ENCODE data around the gene TMEM150A.
A peak's percentile ranks its signal among the peaks of the same experiment; 100 is the strongest.
"Not testable (repeated sequence)": the region's sequence is repeated elsewhere in the genome, so short reads cannot be mapped to it uniquely, and the experiment has no call there.

TMEM150A gene

DNA sequence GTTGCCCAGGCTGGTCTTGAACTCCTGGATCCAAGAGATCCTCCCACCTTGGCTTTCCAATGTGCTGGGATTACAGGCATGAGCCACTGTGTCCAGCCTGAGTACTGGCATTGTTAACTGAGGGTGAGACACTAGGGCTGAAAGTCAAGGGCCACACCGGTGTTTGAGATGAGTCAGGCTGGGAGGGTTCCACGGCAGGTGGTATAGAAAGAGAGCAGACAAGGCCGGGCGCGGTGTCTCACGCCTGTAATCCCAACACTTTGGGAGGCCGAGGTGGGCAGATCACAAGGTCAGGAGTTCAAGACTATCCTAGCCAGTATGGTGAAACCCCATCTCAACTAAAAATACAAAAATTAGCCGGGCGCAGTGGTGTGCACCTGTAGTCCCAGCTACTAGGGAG, 10.2 kb downstream of the TMEM150A start:
- not testable (repeated sequence) for DNase-seq

DNA sequence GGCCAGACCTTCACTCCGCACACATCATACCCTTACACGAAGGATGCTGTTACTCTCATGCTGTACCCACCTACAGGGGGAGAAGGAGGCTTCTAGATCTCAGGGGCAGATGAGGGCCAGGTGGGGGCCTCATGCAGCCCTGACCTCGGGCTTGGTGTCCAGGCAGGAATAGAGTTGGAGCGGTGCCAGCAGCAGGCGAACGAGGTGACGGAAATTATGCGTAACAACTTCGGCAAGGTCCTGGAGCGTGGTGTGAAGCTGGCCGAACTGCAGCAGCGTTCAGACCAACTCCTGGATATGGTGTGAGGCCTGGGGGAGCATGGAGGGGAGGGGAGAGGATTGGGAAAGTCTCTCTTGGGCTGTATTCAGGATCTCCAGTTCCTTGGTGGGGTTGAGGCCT, 10.9 kb downstream of the TMEM150A start:
- DNase-seq = no peak

DNA sequence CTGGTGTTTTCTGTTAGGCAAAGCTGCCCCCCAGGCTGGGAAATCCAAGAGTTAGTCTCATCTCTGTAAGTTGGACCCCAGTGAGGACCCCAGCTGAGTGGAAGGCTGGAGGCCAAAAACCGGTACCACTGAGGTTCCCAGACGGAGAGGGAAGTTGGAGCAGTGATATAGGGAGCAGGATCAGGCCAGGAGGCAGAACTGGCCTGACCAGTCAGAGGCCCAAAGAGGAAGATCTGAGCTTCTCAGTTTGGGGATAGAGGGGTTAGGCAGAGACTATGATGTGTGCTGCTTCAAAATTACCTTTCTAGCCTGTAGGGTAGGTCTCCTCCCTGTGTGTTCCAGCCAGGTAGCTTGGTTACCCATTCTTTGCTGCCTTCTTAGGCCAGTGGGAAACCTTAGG, 11.5 kb downstream of the TMEM150A start:
- DNase-seq = no peak

DNA sequence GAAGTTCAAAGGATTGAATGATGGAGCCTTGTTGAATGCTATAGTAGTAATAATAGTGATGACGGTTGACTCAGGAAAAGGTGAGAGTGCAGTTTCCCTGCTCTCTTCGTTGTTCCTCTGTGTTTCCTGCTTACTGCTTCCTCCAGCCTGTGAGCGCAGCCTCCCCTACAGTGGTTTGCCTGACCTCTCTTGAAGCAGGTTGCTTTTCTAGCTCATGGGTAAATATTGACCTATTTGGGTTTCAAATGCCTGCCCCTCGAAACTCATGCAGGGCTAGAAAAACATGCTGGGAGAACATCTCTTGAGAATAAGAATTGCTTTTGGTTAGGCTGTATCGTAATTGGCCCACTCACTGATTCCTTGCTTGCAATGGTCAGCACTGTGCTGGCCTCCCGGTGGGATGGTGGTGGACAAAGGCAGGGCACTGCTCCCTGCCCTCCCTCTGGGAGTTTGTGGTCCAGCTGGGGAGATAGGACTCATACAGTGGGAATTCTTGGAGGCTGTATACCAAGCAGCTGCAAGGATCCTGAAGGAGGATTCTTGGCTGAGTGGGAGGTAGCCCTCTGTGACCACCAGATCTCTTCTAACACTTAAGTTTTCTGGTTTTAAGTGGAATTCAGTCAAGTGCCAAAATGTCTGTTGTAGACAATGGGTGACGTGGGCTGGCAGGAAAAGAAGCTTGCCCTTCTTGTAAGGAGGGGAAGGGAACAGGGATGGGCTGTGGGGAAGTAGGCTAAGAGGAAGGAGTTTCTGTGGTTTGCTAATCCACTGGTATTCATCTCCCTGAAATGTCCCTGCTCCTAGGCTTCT, 12.3 kb downstream of the TMEM150A start:
- no peak for DNase-seq

DNA sequence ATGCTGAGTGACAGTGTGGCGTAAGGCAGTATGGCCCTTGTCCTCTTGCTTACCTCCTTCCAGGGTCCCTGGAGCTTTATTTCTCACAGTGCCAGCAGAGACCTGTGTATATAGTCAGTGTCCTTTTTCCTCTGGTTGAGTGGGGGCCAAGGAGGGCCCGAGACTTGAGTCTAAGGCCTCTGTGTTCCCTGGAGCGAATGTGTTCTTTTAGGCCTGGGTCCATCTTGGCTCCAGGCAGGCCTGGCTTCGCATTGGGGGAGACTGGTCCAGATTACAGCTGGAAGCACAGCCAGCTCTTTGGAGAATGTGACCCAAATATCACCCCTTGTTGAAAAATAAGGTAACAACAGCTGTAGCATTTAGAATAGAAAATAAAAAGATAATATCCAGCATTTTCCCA, 13.3 kb downstream of the TMEM150A start:
- DNase-seq = no peak

DNA sequence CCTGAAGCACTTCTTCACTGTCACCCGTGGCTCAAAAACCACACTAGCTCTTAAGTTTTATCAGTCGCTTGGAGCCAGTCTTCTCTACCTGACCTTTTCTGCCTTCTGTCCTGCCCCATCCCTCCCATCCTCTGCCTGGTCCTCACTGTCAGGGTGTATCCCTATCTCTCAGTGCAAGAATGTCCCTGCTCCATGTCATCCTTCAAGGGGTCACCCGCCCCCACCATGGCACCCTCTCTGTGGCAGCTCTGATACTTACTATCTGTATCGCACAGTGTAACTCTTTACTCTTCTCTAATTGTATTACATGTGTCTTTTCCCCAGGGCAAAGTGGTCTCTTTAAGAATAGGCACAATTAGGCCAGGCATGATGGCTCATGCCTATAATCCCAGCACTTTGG, 13.9 kb downstream of the TMEM150A start:
- DNase-seq = no peak

DNA sequence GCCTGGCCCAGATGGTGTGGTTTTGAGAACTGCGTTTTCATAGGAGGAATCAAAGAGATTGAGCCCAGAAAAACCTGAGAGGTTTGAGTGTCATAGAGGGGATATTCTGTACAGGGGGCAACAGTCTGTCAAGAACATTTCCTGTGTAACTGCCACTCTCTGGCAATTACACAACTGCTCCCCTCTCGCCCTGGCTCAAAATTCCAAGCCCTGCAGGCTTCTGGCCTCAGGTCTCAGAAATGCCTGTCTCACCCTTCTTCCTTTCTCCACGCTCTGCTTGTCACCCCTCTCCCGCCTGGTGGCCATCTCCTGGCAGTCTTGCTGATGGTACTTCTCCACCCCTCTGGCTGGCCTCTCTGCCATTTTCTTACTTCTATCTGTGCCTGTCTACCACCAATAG, 14.3 kb downstream of the TMEM150A start:
- no peak for DNase-seq

DNA sequence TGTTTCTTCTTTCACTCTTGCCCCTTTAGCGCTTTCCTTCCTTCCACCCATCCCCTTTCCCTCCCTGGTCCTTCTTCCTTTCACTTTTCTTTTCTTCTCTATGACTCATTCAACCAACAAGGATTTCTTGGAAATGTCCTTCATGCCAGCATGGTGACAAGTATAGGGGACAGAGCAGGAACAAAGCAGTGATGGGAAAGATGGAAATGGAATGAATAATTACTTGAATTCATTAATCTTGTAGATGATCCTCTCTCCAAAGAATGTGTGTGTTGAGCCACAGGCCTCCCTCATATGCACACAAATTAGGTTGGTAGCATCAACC, 16.8 kb downstream of the TMEM150A start:
- no peak for DNase-seq

DNA sequence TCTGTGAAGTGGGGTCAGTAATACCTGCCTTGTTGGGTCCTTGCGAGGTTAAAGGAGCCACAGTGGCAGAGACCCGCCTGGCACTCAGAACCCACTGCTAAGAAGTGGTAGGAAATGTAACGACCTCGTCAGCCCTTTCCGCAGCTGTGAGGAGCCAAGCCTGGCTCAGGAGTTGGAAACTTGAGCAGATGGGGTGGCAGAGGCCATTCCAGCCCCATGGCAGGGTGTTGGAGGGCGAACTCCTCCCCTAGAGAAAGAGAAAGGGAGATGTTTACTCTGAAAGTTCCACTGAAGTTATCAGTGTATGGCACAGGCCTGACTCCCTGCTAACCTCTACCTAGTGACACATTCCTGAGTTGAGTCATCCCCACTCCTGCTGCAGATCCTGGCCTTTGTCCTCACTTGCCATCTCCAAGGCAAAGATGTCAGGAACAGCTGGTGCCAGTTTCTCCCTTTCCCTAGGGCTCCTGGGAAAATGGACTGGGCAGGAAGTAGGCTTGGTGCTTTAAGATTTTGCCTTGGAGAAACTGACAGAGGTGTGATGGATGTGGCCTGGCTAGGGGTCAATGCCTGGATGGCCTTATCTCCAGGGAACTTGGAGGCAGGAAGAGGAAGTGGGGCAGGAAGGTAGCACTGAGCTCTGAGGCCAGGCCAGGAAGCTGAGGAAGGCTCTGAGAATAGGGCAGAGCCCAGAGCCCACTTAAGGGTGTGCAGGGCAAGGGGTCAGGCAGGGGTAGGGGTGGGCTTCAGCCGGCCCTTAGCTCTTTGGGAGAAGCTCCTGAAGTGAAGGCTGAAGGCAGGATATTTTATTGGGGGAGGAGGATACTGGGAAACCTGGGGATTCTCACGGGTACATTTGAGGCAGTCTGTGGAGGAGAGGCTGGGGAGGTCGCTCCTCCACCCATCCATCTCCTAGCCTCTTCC, 17.4 kb downstream of the TMEM150A start:
- DNase-seq = no peak

DNA sequence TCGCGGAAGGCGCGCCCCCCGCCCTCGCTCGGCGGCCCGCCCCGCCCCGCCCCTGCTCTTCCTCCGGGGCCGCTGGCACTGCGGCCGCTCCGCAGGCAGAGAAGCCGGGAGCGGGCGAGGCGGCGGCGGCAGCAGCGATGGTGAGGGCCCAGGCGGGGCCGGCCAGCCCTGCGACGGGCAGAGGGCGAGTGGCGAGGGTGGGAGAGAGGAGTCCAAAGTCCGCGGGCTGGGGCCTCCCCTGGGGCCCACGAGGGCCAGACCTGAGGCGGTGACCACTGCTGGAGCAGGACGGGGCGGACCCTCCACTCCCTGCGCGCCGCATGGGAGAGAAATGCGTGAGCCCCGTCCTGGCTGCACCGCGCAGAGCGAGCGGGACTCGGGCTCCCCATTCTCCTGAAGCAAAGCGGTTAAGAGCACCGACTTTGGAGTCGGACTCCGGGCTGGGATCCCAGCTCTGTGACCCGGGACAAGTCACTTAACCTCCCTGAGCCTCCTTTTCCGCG, 18.1 kb downstream of the TMEM150A start, which contains the start of gene VAMP5:
Gene VAMP5, plus strand, starts transcription at position 78 of the 503 bp plus-strand sequence. Its CDS starts 60 bp downstream, at position 138.
- peak; percentile 27 for DNase-seq

DNA sequence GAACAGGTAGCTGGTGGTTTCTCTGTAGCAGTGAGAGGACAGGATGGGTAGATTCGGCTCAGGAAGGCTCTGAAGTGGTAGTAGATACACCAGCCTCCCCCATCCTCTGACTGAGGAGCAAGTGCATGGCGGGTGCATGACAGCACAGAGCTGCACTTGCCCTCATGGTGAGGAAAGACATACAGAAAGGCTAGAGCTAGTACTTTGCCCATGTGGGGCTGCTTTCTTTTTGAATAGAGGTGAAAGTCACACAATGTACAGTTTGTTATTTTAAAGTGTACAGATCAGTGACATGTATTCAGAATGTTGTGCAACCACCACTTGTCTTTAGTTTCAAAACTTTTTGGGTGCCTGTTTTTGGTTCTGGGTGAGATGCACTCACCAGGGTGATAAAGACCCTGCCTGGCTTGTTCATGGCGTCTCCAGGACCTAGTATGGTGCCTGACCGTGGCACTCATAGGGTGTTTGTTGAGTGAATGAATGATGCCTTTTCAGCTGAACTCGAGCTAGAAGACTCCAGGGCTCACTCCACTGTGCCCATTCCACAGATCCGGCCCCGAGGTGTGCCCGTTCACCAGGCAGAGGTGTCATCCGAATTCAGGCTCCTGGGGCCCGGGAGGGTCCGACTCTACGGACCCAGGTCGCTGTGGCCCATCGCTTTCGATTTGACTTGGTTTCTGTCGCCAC, 18.7 kb downstream of the TMEM150A start:
- no peak for DNase-seq

DNA sequence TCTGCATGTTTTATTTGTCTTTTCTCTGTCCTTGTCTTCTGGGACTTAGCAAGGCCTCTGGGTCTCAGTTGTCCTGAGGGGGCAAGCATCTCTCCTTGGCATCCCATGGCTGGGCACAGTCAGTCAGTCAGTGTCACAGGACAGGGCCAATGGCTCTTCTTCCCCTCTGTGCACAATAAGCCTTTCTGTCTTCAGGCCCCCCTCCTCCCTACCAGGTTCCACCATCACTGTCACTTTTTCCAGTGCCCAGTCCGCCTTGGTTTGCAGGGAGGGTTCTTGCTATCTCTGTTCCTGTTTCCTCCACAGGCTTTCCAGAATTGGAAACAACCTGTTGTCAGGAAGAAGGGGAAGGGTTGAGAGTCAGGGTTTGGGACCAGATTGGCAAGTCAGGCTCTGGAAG, 20.0 kb downstream of the TMEM150A start:
- no peak for DNase-seq

DNA sequence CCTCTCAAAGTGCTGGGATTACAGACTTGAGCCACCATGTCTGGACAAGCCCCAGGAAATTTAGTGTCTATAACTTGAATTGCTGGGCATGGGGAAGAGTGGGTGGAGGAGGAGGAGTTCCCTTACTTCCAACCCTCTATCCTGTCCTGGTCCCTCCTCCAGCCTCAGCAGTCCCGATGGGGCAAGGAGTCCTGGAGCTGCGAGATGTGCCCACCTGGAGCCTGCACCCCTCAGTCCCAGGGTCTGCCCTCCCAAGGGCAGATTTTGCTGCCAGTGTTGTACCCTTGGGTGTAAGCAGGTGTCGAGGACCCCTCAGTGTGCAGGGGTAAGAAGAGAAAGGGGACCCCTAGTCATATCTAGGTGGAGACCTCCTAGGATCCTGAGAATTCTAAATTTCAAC, 22.3 kb downstream of the TMEM150A start:
- no peak for DNase-seq

DNA sequence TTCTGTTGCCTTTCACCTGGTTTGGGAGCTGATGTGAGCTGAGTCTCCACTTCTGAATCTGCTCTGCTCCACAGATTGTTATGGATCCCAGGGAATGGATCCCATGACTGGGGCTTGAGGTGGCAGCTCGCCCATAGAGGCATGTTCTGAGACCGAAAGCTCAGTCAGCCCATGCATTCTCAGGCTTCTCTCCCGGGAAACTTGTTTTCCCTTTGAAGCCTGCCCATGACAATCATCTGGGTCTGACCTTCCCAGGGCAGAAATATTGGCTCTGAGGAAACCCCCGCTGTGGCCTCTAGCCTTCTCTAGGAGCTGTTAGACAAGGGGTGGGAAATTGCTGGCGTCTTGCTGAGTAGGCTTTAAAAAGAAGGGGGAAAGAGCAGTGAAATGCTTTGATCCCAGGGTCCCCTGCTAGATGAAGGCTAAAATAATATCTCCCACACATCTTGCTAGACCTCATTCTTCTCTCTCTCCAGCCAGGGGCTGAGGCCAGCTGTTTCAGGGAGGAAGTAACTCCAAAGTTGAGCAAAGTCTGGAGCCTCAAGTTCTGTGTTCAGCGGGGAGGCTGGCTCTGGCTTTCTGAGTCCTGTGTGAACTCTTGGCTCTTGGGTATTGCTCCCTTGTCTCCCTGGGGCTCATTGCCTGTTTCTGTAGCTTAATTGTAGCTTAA, 23.1 kb downstream of the TMEM150A start:
- DNase-seq = no peak

DNA sequence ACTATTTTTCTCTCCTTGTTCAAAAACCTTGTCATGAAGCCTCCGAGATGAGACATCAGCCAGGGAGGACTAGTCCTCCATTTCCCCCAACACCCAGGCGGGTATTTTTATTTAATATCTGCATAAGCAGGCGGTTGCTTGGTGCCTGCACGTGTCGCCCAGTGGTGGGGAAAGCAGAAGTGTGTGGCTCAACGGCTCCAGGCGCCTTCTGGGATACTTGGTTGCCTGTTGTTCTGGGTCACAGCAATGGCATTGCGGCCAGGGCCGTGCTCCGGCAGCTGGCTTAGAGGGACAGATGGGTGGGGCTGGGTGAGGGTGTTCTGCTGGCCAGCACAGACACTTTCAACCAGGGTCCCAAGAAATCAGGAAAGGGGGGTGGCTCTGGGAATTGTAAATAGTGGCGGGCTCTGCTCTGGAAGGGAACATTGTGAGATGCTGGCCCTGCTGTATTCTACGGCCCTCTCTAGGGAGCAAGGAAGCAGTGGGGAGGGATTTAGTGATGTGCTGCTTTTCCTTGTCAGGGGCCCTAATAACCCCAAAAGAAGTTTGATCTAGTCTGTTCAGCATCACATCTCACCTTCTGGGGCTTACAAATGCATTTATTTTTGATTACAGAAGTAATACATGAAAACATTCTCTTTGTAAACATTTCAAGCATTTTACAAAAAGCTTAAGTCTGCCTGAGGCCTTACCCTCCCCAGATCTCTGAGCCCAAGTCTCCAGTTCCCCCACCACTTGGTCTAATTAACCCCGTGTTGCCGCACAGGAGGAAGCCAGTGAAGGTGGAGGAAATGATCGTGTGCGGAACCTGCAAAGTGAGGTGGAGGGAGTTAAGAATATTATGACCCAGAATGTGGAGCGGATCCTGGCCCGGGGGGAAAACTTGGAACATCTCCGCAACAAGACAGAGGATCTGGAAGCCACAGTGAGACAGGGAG, 24.0 kb downstream of the TMEM150A start:
- DNase-seq = no peak

DNA sequence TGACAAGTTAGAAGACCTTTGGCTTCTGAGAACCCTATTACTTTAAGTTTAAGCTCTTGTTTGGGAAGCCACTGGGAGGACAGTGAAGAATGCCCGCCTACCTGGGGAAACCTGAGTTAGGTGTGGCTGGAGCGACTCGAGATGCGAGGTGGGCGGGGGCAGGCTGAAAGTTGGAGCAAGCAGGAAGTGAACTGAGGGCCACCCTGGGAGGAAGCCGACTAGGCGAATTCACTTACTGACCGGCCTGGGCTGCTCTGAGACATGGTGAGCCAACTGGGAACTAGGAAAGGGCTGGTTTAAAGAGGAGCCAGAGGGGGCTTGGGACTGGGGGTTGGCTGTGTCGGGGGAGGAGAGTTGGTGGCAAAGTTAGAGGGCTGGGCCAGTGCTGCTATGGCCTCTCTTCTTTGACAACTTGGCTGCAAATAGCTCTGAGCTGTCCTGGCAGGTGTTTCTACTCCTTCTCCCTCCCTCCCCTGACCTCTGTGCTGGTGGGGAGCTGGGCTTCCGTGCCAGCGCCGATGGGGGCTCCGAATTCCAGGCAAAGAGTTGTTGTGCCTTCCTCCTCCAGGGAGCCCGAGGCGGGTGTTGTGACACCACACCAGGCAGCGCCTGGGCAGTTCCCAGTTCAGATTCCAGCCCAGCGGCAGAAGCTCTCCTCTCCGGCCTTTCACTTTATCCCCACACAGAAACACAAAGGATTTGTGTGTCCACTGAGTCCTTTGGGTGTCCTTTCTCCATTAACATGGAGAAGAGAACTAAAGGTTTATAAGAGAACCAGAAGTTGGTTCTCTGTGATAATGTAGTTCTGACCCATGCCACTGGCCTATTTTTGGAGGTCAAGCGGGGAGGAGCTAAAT, 24.9 kb downstream of the TMEM150A start, which contains the start of gene VAMP8:
Gene VAMP8, plus strand, starts transcription at position 201 of the 857 bp plus-strand sequence. Its CDS starts 61 bp downstream, at position 262.
- DNase-seq = peak; percentile 56

DNA sequence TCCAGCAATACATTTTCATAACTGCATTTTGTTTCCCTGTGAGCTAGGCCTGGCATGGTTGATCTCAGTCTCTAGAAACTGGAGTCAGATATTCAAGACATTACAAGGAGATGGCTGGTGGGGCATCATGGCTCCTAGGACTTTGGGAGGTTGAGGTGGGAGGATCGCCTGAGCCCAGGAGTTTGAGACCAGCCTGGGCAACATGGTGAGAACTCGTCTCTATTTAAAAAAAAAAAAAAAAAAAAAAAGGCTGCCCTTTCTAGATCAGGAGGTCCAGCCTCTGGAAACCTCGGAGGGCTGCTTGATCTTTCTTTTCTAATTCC, 25.5 kb downstream of the TMEM150A start:
- DNase-seq = no peak

DNA sequence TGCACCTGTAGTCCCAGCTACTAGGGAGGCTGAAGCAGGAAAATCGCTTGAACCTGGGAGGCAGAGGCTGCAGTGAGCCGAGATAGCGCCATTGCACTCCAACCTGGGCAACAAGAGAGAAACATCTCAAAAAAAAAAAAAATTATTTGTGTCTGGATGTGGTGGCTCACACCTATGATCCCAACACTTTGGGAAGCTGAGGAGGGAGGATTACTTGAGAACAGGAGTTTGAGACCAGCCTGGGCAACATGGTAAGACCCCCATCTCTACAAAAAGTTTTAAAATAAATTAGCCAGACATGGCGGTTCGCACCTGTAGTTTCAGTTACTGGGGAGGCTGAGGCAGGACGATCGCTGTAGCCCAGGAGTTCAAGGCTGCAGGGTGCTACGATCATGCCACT, 26.8 kb downstream of the TMEM150A start:
- no peak for DNase-seq

DNA sequence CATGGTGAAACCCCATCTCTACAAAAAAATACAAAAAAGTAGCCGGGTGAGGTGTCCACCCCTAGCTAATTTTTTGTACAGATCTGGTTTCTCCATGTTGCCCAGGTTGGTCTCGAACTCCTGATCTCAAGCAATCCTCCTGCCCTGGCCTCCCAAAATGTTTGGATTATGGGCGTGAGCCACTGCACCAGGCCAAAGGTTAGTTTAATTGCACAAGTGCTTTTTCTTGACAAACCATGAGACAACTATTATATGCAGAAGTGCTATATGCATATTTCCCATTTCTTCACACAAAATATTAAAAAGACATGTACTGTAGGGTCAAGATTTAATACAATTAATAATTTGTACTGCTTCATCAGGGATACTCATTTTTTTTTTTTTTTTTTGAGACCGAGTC, 36.2 kb downstream of the TMEM150A start:
- DNase-seq = no peak

DNA sequence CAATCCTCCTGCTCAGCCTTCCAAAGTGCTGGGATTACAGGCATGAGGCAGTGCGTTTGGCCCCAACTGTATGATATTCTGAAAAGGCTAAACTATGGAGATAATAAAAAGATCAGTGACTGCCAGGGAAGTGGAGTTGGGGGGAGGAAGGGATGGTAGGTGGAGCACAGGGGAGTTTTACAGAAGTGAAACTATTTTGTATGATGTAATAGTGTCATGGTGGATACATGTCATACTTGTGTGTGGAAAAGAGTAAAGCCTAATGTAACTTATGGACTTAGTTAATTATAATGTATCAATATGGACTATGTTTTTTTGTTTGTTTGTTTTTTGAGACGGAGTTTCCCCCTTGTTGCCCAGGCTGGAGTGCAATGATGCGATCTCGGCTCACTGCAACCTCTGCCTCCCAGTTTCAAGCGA, 38.3 kb downstream of the TMEM150A start:
- no peak for DNase-seq
